NOMO-1 treated with DMSO at 0.1 percent for 48 hours (cell line): ENCODE results near the gene LYRM2.

ENCODE experiments used
- DNase-seq: peaks from one replicate; lab custom pipeline; 2025; ENCODE audit not compliant: unreplicated experiment; lab: John Stamatoyannopoulos, UW

The LYRM2 gene

DNA sequence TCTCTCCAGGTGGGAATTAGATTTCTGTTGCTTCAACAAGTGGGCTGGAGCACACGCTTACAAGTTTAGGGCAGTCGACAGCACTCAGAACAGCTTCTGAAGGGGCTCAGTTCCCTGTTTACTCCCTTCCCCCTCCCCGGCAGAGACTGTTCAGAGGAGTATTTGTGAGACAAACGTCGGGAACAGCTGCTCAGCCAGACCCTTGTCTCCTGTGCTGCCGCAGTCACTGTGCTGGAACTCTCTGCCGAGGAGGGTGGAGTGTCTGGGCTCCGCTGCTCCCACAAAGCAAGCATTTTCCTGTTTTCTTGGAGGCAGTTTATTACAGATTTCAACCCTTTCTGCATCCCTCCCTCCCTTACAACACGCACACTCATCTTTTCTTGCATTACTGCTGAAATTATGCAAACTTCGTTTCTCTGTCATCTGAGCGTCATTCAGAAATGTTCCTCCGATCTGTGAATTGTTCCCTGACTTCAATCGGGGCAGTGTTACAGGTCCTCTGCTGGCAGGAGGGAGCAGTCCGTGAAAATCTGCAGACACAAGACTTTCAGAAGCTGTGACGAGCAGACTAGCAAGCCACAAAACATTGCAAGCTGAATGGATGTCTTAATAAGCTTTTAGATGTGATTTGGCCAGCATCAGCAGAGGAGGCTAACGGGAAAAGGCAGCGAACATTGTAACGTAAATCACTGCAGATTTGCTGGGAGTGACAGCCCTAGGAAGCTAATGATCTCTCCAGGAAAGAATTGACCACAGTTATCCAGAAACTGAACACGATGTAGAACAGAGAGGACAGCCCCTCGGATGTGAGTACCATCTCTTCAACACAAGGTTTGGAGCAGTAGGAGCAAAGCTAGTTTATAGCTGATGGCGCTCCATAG, 76.2 kb downstream of the LYRM2 start:
- no peak for DNase-seq

DNA sequence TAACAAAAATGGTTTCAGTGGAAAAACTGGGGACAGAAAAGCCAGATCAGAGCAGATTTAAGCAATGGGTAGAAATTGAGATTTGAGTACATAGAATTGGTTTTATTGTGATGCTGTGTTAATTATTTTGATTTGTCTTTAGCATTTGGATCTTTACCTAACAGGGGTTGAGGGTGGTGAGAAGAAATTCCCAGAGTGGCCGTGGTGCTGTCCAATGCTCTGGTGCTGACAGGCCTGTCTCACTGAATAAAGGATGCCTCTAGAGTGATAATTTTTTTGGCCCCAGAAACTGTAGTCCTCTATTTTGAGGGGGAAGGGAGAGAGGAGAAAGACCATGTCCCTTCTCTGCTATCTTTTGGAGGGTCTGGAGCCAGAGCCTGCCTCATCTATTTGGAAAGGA, 79.1 kb downstream of the LYRM2 start:
- DNase-seq = no peak

DNA sequence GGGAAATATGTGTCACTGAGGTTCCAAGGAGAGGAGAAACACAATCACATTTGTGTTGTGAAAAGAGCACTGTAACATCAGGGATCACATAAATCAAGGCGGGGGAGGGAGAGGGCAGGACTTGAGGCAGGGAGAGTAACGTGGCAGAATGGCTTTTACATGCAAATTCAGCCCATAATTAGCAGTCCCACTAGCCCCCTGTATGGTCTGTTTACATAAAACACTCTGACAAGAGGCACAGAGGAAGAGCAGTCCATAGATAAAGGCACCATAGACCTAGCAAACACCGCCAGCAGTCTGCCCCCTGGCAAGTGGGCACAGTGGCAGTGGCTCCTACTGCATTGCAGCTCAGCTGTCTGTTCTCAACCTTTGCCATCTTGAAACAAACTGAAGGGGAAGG, 82.7 kb downstream of the LYRM2 start:
- DNase-seq = no peak

DNA sequence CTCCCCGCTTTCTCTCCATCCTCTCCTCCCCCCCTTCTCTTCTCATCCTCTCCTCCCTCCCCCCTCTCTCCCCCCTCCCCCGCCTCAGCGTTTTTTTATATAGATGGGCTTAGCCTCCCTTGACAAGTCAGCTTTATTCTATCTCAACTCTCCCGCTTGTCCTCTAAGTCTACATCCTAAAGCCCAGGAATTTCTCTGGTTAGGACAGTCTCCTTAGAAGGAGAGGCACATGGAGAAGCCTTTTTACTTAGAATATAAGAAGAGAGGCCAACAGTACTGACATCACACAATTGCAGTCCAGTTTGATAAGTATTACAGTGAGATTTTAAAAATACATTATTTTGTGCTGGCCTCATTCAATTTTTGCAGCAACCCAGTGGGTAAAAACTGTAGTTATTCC, 83.5 kb downstream of the LYRM2 start:
- no peak for DNase-seq

DNA sequence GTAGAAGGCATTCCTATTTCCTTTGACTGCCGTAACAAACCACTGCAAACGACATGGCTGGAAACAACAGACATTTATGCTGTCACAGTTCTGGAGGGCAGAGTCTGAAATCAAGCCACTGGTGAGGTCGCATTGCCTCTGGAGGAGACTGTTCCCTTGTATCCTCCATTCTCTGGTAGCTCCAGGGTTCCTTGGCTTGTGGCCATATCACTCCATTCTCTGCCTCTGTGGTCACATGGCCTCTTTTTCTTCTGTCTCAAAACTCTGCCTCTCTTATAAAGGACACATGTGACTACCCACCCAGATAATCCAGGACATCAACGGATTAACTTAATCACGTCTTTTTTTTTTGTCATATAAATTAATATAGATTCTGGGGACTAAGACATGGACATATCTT, 84.4 kb downstream of the LYRM2 start:
- no peak for DNase-seq

DNA sequence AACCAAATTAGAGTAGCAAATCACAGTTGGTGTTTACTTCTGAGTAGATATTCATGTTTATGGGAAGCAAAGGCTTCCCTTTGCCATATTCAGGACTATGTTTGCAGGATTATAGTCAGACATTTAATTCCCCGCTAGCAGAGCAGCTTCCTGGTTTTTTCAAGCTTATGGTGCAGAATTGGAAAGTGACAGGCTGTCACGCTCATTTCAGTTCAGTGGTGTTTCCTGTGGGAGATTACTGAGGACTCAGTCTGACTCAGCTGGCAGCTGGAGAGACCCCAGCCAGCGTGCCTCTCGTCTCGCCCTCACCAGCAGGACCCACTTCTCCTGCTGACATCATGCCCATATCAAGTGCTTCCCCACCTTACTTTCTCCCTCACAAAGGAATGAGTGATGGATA, 85.1 kb downstream of the LYRM2 start:
- DNase-seq = no peak

DNA sequence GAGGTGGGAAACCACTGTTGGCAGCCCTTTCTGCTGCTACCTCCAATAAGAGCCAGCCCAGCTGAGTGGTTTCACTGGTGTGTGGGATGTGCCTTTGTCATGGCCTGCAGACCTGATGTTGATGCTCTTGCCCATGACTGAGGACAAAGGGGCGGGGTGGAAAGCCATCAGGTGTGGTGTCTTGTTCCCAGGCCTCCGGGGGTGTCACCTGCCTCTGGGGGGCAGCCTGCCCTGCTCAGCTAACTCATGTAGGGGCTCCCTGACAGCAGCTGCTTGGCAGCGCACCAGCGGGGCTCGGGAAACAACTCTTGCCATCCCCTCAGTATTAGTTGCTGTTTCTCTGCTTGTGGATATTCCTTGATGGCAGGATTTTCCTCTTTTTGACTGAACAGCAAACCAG, 91.3 kb downstream of the LYRM2 start:
- no peak for DNase-seq

DNA sequence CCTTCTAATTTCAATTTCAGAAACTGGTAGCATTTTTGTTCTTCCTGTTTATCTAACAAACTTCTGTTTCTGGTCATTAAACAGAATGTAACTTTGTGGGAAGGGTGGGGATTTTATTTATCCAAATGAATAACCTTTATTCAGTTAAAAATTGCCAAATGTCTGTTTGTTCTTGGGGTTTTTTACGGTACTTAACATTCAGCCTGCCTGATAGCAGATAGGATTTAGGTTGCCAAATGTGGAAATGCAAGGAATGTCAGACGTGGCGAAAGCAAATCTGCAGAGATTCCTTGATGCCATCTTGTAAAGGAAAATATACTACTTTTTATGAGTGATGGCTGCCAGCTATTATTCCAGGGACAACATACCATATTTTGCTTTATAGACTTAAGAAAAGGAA, 95.7 kb downstream of the LYRM2 start:
- DNase-seq = no peak

DNA sequence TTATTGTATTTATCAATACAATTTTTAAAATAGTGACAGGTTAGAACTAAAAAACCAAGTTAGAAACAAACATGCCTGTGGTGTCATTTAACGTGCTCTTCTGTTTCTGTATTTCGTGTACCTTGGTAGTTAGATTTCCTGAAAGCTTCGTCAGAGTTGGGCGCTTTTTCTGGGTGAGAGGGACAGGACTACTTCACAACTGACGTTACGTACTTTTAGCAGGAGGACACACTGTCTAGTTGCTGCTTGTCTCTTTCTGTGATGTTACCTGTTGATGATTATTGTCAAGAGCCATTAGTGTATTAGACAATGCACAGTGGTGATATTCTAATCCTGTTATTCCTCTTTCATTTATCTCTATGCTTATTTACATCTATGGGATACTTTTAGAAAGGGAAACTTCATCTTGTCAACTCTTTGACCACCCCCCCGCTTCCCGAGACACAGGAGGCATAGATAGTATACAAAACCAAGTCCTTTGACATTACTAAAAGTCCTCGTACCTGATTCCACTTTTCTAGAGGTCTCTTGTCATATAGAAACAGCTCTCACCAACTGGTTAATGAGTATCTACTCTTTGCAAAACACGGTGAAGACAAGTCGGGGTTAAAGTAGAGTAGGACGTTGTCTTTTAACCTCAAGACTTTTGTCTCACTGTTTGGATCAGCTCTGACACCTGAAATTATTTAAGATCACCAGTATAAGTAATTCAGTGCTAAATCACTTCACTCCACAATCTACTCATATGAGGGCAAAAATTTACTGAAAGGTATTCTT, 96.3 kb downstream of the LYRM2 start:
- DNase-seq = no peak

DNA sequence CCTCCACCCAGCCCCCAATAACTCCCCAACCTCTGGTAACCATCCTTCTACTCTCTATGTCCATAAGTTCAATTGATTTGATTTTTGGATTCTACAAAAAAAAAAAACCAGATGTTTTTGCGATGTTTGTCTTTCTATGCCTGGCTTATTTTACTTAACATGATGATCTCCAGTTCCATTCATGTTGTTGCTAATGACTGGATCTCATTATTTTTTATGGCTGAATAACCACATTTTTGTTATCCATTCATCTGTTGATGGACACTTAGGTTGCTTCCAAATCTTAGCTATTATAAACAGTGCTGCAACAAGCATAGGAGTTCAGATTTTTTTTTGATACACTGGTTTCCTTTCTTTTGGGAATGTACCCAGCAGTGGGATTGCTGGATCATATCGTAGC, 98.8 kb downstream of the LYRM2 start:
- no peak for DNase-seq

DNA sequence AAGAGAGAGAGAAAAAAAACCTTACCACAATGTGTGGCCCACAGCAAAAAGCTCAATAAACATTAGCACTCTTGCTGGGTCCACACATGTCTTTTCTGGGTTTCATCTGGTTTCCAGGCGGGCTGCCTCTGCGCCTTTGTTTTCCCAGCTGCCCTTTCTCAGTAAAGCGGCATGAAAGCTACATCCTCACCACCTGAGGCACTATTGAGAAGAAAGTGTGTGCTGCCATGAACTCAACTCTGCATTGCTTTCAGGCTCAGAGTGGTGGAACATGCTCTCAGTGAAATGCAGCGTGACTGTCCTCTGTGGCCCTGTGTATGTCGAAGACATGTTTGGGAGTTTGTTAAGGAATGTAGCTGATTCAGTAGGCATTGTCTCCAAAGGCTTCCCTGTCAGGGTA, 102.3 kb downstream of the LYRM2 start:
- DNase-seq = no peak

DNA sequence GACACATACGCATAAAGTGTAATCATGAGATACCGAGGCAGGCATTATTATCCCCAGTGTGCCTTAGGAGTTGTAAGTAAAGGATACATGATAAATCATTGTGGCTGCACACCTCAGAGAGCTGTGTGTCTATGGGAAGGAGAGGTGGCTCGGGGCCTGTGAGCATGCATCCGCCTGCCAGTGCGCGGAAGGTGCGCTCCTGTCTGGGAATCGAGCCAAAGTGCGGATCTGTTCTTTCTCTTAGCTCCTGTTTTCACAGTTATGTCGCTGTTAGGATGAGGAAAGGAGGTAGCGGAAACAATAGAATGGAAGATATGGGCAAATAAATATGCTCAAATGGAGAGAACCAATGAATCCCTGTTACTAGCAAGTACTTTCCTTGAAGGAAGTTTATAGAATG, 107.6 kb downstream of the LYRM2 start:
- no peak for DNase-seq

DNA sequence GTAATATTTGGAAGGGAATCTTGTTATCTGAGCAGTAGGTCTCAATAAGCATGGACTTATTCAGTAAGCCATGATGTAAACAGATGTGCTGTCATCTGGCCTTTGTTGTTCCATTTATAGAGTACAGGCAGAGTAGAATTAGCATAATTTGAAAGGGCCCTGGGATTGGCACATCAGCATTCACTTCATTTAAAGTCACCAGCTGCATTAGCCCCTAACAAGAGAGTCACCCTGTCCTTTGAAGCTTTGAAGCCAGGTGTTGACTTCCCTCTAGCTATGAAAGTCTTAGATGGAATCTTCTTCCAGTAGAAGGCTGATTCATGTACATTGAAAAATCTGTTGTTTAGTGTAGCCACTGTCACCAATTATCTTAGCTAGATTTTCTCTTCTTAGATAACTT, 109.7 kb downstream of the LYRM2 start:
- no peak for DNase-seq

DNA sequence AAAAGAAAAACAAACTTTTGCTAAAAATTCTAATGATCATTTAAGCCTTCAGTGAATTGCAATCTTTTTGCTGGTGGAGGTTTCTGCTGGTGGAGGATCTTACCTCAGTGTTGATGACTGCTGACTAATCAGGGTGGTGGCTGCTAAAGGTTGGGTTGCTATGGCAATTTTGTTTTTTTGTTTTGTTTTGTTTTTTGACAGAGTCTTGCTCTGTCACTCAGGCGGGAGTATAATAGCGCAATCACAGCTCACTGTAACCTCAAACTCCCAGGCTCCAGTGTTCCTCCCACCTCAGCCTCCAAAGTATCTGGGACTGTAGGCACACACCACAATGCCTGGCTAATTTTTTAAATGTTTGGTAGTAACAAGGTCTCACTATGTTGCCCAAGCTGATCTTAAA, 110.9 kb downstream of the LYRM2 start:
- no peak for DNase-seq

DNA sequence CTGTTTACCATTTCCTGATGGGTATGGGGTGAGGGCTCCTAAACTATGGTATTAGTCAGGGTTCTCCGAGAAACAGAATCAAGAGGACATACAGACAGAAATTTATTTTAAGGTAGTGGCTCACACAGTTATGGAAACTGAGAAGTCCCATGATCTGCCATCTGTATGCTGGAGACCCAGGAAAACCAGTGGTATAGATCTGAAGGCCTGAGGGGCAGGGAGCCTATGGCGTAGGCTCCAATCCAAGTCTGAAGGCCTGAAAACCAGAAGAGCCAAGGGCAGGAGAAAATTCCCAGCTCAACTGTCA, 112.0 kb downstream of the LYRM2 start:
- no peak for DNase-seq

DNA sequence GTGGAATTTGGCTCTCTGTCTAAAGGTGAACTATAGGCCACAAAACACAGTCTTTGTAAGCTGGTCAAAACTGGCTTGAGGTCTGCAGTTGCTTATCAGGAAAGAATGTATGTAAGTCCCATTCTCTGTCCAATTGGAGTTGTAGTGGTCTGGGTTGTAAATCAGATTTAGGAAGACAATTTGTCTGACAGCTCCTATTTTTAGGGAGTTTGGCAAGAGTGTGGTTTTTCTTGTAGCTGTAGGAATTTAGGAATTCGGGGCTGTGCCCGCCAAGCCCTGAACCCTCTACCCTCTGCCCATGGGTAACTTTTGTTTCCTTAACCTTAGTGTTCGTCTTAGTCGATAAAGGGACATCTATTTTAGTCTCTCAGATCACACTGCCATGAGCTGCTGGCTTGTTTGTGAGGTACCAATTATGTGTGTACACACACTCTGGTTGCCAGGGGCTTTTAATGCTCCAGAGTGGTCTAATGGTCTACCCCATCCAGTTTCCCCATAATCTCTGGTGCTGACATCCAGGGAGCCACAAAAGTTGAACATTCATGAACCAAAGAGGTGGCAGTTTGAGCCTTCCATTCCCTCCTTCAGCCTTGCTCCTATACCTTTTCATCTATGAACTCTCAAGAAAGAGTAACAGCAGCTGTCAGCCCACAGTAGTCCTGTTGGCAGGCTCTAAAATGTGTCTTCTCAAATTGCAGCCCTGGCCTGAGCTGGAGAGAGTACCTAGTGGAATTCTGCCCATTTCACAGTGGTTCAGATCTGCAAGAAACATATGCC, 112.6 kb downstream of the LYRM2 start:
- no peak for DNase-seq

DNA sequence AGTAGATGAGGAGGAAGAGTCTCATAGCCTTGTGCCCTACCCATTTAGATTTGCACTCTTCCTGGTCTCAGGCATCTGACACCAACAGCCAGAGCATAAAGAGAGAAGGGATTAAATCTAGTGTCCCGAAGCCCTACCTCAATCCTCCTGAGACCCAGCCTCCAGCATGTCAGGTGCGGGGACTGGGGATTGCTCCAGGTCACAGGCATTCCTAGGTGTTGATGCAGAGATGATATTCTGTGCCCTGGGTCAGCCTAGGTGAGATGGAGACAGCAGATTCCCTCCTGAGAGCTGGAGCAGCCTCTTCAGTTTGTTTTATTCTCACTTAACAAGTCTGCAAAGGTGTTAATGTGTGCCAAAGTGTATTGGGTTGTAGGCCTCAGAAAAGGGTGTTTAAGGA, 115.8 kb downstream of the LYRM2 start:
- DNase-seq = no peak

DNA sequence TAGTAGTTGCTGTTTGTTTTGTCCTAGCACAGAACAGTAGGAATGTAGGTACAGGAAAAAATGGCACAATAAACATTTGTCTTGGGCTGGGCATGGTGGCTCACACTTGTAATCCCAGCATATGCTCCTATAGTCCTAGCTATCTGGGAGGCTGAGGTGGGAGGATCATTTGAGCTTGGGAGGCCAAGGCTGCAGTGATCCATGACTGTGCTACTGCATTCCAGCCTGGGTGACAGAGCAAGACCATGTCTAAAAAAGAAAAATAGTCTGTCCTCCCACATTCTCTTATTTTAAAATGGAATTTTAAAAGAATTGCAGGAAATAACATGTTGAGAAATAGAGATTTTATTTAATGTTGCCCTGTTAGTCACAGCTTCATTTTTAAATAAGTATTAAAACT, 117.8 kb downstream of the LYRM2 start:
- DNase-seq = no peak

DNA sequence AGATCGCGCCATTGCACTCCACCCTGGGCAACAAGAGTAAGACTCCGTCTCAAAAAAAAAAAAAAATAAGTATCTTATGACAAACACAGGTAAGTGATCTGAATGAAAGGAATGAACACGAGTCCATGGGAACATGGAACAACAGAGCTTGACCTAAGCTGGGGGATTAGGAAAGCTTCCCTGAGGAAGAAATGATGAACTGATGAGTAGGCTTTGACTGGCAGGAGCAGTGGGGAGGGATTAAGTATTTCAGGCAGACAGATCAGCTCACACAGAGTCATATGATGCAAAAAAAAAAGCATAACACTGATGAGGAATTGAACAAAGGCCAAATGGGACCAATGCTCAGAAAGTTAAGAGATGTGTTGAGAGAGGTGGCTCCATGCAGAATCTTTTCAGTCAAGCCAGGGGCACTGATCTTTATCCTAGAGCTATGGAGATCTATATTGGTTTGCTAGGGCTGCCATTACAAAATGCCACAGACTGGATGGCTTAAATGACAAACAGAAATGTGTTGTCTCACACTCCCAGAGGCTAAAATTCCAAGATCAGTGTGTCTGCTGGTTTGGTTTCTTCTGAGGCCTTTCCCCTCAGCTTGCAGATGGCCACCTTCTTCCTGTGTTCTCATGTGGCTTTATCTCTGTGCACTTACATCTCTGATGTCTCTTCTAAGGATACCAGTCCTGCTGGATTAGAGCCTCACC, 120.0 kb downstream of the LYRM2 start:
- DNase-seq = no peak
